ENCODE data around the gene ZDHHC11B.
"Not testable (repeated sequence)": the region's sequence is repeated elsewhere in the genome, so short reads cannot be mapped to it uniquely, and the experiment has no call there.

DNA sequence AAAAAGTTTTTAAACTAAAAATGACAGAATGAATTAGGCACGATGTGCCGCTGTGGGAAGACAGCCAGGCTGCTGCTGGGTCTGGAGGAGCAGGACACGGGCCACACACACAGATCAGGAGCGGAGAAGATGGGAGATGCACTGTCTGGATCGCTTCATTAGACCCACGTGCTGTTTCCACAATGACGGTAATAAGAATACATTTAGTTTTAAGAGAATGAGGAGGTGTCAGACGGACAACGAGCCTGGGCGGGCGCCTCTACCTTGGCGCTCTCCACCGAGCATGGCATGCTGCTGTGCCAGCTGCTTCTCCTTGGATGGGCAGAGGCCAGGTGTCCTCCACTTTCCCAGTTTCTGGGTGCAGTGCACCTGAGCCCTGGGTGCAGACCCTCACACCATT is 11.6 kb downstream of the ZDHHC11B start:
- TF ChIP-seq POLR2A (IDR thresholded peaks at IDR 0.05; ENCODE audit: low read depth); POLR2AphosphoS5 (IDR thresholded peaks at IDR 0.05): not testable (repeated sequence)
- TF ChIP-seq, protein P1, sequence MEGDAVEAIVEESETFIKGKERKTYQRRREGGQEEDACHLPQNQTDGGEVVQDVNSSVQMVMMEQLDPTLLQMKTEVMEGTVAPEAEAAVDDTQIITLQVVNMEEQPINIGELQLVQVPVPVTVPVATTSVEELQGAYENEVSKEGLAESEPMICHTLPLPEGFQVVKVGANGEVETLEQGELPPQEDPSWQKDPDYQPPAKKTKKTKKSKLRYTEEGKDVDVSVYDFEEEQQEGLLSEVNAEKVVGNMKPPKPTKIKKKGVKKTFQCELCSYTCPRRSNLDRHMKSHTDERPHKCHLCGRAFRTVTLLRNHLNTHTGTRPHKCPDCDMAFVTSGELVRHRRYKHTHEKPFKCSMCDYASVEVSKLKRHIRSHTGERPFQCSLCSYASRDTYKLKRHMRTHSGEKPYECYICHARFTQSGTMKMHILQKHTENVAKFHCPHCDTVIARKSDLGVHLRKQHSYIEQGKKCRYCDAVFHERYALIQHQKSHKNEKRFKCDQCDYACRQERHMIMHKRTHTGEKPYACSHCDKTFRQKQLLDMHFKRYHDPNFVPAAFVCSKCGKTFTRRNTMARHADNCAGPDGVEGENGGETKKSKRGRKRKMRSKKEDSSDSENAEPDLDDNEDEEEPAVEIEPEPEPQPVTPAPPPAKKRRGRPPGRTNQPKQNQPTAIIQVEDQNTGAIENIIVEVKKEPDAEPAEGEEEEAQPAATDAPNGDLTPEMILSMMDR (IDR thresholded peaks at IDR 0.05): not testable (repeated sequence)

Data from esophagus muscularis mucosa (tissue), 3 donors.